Uterus (tissue), 2 donors: ENCODE data around the gene CLSTN3.
A peak's percentile ranks its signal among the peaks of the same experiment; 100 is the strongest.

ENCODE experiments used
- CTCF ChIP-seq, 4 experiments: fragments of 200-600 bp in 2 of 4; fragments of 450-650 bp in 2 of 4; sonication (generic) in 2 of 4; IDR thresholded peaks; one replicate each; pipeline ENCODE4 v1.5.1; 2016 to 2019; ENCODE audit warnings: antibody characterized with exemption in 4 of 4, mild to moderate bottlenecking in 2 of 4, moderate library complexity in 1 of 4
- POLR2A ChIP-seq, 2 donors: fragments of 450-650 bp; IDR thresholded peaks; one replicate each; pipeline ENCODE4 v1.6.1; 2016; ENCODE audit warnings: antibody characterized with exemption in 2 of 2, mild to moderate bottlenecking in 1 of 2, moderate library complexity in 1 of 2

- TF ChIP-seq CTCF (IDR thresholded peaks at IDR 0.05) (peak; percentile 46 to 59 (median 51)), POLR2A (IDR thresholded peaks at IDR 0.05) (no peak)
Measured at GRCh38 chr12:7144414-7145120, 14.4 kb downstream of the CLSTN3 start.
